Type B pancreatic cell (in vitro differentiated cells): ENCODE results near the gene HHAT. TPM values are rescaled to one million over a fixed set of nuclear protein-coding genes. Genes with fewer than 3 reads are reported as not detected.

Experiments
- DNase-seq: peaks from one replicate; pipeline ENCODE4 v3.0.0; 2021; ENCODE audit warnings: mixed read lengths; ENCODE audit not compliant: unreplicated experiment; ENCODE audit errors: extremely low spot score
- H3K27ac Mint-ChIP-seq: 2 replicates; pipeline ENCODE4 v1.8.0; 2021; ENCODE audit warnings: mild to moderate bottlenecking, mixed read lengths
- H3K27me3 Mint-ChIP-seq: 2 replicates; pipeline ENCODE4 v1.8.0; 2021; ENCODE audit warnings: mixed read lengths
- H3K36me3 Mint-ChIP-seq: 2 replicates; pipeline ENCODE4 v1.8.0; 2021; ENCODE audit warnings: mixed read lengths
- H3K4me1 Mint-ChIP-seq: one replicate; pipeline ENCODE4 v1.8.0; 2021; ENCODE audit warnings: mixed read lengths; ENCODE audit not compliant: unreplicated experiment
- H3K4me3 Mint-ChIP-seq: 2 replicates; pipeline ENCODE4 v1.8.0; 2021; ENCODE audit warnings: mild to moderate bottlenecking, mixed read lengths
- H3K9me3 Mint-ChIP-seq: 2 replicates; pipeline ENCODE4 v1.8.0; 2021; ENCODE audit warnings: mixed read lengths
- CTCF ChIP-seq: fragments of 200-600 bp; sonication (generic); conservative IDR thresholded peaks from 2 replicates; pipeline ENCODE4 v1.5.0; 2021; ENCODE audit warnings: antibody characterized with exemption, mild to moderate bottlenecking
- total RNA-seq: library from RNA; stranded (reverse); gene quantifications from 2 replicates; pipeline ENCODE4 v1.2.1, GENCODE V29; 2021; ENCODE audit warnings: low replicate concordance

Gene HHAT
- total RNA-seq, 1 donor from 2014 or later = 9.0 TPM

GRCh38 chr1:210706246-210706645 is 377.5 kb downstream of the HHAT start:
- Mint-ChIP-seq H3K4me3 (no peak overlapping the region), H3K36me3 (no peaks in the 10 kb centered on the region), H3K9me3 (no peaks in the 10 kb centered on the region), H3K27ac (no peak overlapping the region), H3K4me1 (no peaks in the 10 kb centered on the region), H3K27me3 (no peaks in the 10 kb centered on the region)
- no peak for DNase-seq
- TF ChIP-seq CTCF = no peak

- Mint-ChIP-seq H3K4me1 (no peaks in the 10 kb centered on the region), H3K9me3 (no peaks in the 10 kb centered on the region), H3K36me3 (no peaks in the 10 kb centered on the region), H3K27ac (no peak overlapping the region), H3K27me3 (no peaks in the 10 kb centered on the region), H3K4me3 (no peak overlapping the region)
- no peak for DNase-seq
- TF ChIP-seq CTCF = no peak
Measured at GRCh38 chr1:210707300-210708240, 378.9 kb downstream of the HHAT start.

GRCh38 chr1:210709701-210710100 is 381.0 kb downstream of the HHAT start:
- DNase-seq = no peak
- H3K36me3 Mint-ChIP-seq = no peaks in the 10 kb centered on the region
- no peak for TF ChIP-seq CTCF
- no peaks in the 10 kb centered on the region for H3K9me3 Mint-ChIP-seq
- no peak overlapping the region for H3K4me3 Mint-ChIP-seq
- no peak overlapping the region for H3K27ac Mint-ChIP-seq
- H3K27me3 Mint-ChIP-seq = no peaks in the 10 kb centered on the region
- no peaks in the 10 kb centered on the region for H3K4me1 Mint-ChIP-seq

GRCh38 chr1:210711825-210712612 is 383.3 kb downstream of the HHAT start:
- Mint-ChIP-seq H3K9me3 (no peaks in the 10 kb centered on the region), H3K27me3 (no peaks in the 10 kb centered on the region), H3K4me1 (no peaks in the 10 kb centered on the region), H3K36me3 (no peaks in the 10 kb centered on the region), H3K27ac (no peak overlapping the region), H3K4me3 (no peak overlapping the region)
- no peak for DNase-seq
- peak; percentile 19 for TF ChIP-seq CTCF

- TF ChIP-seq CTCF = no peak
- no peak for DNase-seq
- H3K27me3 Mint-ChIP-seq = no peaks in the 10 kb centered on the region
- no peaks in the 10 kb centered on the region for H3K36me3 Mint-ChIP-seq
- no peaks in the 10 kb centered on the region for H3K9me3 Mint-ChIP-seq
- H3K4me3 Mint-ChIP-seq = no peak overlapping the region
- no peak overlapping the region for H3K27ac Mint-ChIP-seq
- H3K4me1 Mint-ChIP-seq = no peaks in the 10 kb centered on the region
Measured at GRCh38 chr1:210715072-210715471, 386.4 kb downstream of the HHAT start.
